Neural cell (in vitro differentiated cells): ENCODE measurements around the gene MAD1L1. TPM values are rescaled to one million over a fixed set of nuclear protein-coding genes. Genes with fewer than 3 reads are reported as not detected.

Experiments used
- H2AFZ ChIP-seq: fragments of 200-600, 300-800 bp; sonication (generic), shearing (Covaris generic); 2 replicates; pipeline ENCODE4 v1.6.0; 2014; ENCODE audit warnings: low read depth, mild to moderate bottlenecking, antibody characterized with exemption, low read length, moderate library complexity
- H3F3A ChIP-seq: fragments of 200-600 bp; shearing (Covaris generic); 2 replicates; pipeline ENCODE4 v1.6.1; 2016; ENCODE audit warnings: mild to moderate bottlenecking, moderate library complexity, mixed read lengths, antibody characterized with exemption, low read length; ENCODE audit not compliant: insufficient read depth, poor library complexity, severe bottlenecking
- H3K27ac ChIP-seq: fragments of 200-600, 300-800 bp; sonication (generic), shearing (Covaris generic); 2 replicates; pipeline ENCODE4 v1.5.1; 2014; ENCODE audit warnings: mild to moderate bottlenecking, low read length, moderate library complexity
- H3K27me3 ChIP-seq: fragments of 300-800, 200-600 bp; sonication (generic), shearing (Covaris generic); 2 replicates; pipeline ENCODE4 v1.6.0; 2014; ENCODE audit warnings: mild to moderate bottlenecking, low read depth, low read length, moderate library complexity; ENCODE audit not compliant: insufficient read depth
- H3K36me3 ChIP-seq: fragments of 300-800, 200-600 bp; sonication (generic), shearing (Covaris generic); 2 replicates; pipeline ENCODE4 v1.5.1; 2014; ENCODE audit warnings: mild to moderate bottlenecking, antibody characterized with exemption, low read length, moderate library complexity; ENCODE audit not compliant: insufficient read depth
- H3K4me2 ChIP-seq: fragments of 300-800, 200-600 bp; sonication (generic), shearing (Covaris generic); 2 replicates; pipeline ENCODE4 v1.6.0; 2014; ENCODE audit warnings: mild to moderate bottlenecking, low read length
- H3K4me3 ChIP-seq: fragments of 300-800, 200-600 bp; sonication (generic), shearing (Covaris generic); 2 replicates; pipeline ENCODE4 v1.5.1; 2014; ENCODE audit warnings: mild to moderate bottlenecking, low read length, moderate library complexity
- H3K79me2 ChIP-seq: fragments of 200-600 bp; shearing (Covaris generic); replicated peaks from 2 replicates; pipeline ENCODE4 v1.6.0; 2014; ENCODE audit warnings: mild to moderate bottlenecking, low read length, moderate library complexity; ENCODE audit not compliant: insufficient read depth
- H3K9ac ChIP-seq: fragments of 300-800, 200-600 bp; sonication (generic), shearing (Covaris generic); 2 replicates; pipeline ENCODE4 v1.6.1; 2016; ENCODE audit warnings: mild to moderate bottlenecking, low read length, mixed read lengths
- H3K9me2 ChIP-seq: fragments of 200-600 bp; shearing (Covaris generic); 2 replicates; pipeline ENCODE4 v1.6.1; 2016; ENCODE audit warnings: mild to moderate bottlenecking, low read length, mixed read lengths; ENCODE audit not compliant: insufficient read depth
- H3K9me3 ChIP-seq: fragments of 200-600, 300-800 bp; sonication (generic), shearing (Covaris generic); 2 replicates; pipeline ENCODE4 v1.6.1; 2016; ENCODE audit warnings: mild to moderate bottlenecking, mixed run types, low read length, moderate library complexity, mixed read lengths
- H4K20me1 ChIP-seq: fragments of 200-600 bp; shearing (Covaris generic); 2 replicates; pipeline ENCODE4 v1.6.1; 2016; ENCODE audit warnings: mild to moderate bottlenecking, mixed run types; ENCODE audit not compliant: insufficient read depth
- EP300 ChIP-seq: fragments of 450-650 bp; conservative IDR thresholded peaks from 2 replicates; pipeline ENCODE4 v1.6.1; 2014; ENCODE audit warnings: antibody characterized with exemption, mild to moderate bottlenecking, moderate library complexity; ENCODE audit not compliant: poor library complexity, severe bottlenecking
- EZH2 ChIP-seq: fragments of 200-600, 300-800 bp; shearing (Covaris generic), sonication (generic); IDR thresholded peaks from 2 replicates; pipeline ENCODE4 v1.6.1; 2014; ENCODE audit warnings: antibody characterized with exemption, low read length, borderline replicate concordance, mild to moderate bottlenecking; ENCODE audit not compliant: insufficient read depth, poor library complexity, severe bottlenecking
- MXI1 ChIP-seq: fragments of 450-650 bp; conservative IDR thresholded peaks from 2 replicates; pipeline ENCODE4 v1.6.1; 2014; ENCODE audit warnings: antibody characterized with exemption, mild to moderate bottlenecking; ENCODE audit not compliant: poor library complexity, severe bottlenecking
- POLR2AphosphoS5 ChIP-seq: IDR thresholded peaks from 2 replicates; pipeline ENCODE4 v1.6.1; 2012
- RAD21 ChIP-seq: fragments of 450-650 bp; conservative IDR thresholded peaks from 2 replicates; pipeline ENCODE4 v1.6.1; 2014; ENCODE audit warnings: antibody characterized with exemption, mild to moderate bottlenecking, moderate library complexity
- REST ChIP-seq: IDR thresholded peaks from 2 replicates; pipeline ENCODE4 v1.6.1; 2012; ENCODE audit warnings: borderline replicate concordance
- SMC3 ChIP-seq: fragments of 450-650 bp; conservative IDR thresholded peaks from 2 replicates; pipeline ENCODE4 v1.6.1; 2014; ENCODE audit warnings: antibody characterized with exemption, mild to moderate bottlenecking, moderate library complexity; ENCODE audit not compliant: poor library complexity
- TAF1 ChIP-seq: IDR thresholded peaks from 2 replicates; pipeline ENCODE4 v1.6.1; 2012; ENCODE audit warnings: low read depth
- polyA plus RNA-seq: library from polyadenylated mRNA; depleted of rRNA; stranded (reverse); fragments of >200 nt; gene quantifications from 2 replicates; pipeline ENCODE4 v1.2.3, GENCODE V29; 2014
- TF ChIP-seq, protein P1 (sequence below): fragments of 450-650 bp; IDR thresholded peaks from 2 replicates; pipeline ENCODE4 v1.5.1; 2014; ENCODE audit warnings: antibody characterized with exemption, mild to moderate bottlenecking, moderate library complexity; ENCODE audit not compliant: poor library complexity, severe bottlenecking

Gene MAD1L1
- polyA plus RNA-seq, 1 donor from 2014 or later, result 31.4 TPM

DNA sequence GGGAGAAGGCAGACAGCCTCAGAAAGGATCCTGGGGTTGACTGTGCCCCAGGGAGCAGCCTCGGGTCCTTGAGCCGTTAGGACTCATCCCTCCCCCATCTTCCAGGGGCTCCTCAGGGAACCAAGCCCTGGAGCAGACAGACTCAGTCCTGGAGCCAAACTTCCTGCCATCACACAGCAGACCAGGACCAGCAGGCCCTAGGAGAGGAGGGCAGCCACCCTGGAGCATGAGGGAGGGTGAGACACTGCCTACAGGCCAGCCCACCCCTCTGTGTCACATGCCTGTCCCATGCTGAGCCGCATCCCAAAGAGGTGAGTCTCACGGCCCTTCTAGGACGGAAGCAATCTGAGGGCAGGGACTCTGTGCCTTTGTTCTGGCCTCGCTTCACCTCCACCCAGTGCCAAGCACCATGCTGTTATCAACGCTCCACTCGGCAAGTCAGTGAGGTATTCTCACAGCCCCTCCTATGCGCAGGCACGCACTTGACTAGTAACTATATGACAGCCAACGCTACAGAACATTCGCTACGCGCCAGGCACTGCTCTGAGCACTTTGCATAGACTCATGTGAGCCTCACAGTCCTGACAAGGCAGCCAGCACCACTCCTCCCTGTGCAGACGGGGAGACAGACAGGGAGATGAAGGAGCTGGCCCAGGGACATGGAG is 19.1 kb downstream of the MAD1L1 start:
- no peaks in the 10 kb centered on the region for H3K79me2 ChIP-seq
- H4K20me1 ChIP-seq, result no peaks in the 10 kb centered on the region
- no peaks in the 10 kb centered on the region for H3K27me3 ChIP-seq
- H3K4me3 ChIP-seq, result no peak overlapping the region
- H2AFZ ChIP-seq, result no peak overlapping the region
- no peak overlapping the region for H3K9ac ChIP-seq
- H3K4me2 ChIP-seq, result no peak overlapping the region
- no peaks in the 10 kb centered on the region for H3K9me3 ChIP-seq
- peaks cover 7% of the 10 kb centered on the region for H3K36me3 ChIP-seq
- H3F3A ChIP-seq, result no peaks in the 10 kb centered on the region
- H3K9me2 ChIP-seq, result no peaks in the 10 kb centered on the region
- H3K27ac ChIP-seq, result no peak overlapping the region
- TF ChIP-seq POLR2AphosphoS5, result no peak
- no peak for TF ChIP-seq EP300
- no peak for TF ChIP-seq SMC3
- TF ChIP-seq, protein P1, sequence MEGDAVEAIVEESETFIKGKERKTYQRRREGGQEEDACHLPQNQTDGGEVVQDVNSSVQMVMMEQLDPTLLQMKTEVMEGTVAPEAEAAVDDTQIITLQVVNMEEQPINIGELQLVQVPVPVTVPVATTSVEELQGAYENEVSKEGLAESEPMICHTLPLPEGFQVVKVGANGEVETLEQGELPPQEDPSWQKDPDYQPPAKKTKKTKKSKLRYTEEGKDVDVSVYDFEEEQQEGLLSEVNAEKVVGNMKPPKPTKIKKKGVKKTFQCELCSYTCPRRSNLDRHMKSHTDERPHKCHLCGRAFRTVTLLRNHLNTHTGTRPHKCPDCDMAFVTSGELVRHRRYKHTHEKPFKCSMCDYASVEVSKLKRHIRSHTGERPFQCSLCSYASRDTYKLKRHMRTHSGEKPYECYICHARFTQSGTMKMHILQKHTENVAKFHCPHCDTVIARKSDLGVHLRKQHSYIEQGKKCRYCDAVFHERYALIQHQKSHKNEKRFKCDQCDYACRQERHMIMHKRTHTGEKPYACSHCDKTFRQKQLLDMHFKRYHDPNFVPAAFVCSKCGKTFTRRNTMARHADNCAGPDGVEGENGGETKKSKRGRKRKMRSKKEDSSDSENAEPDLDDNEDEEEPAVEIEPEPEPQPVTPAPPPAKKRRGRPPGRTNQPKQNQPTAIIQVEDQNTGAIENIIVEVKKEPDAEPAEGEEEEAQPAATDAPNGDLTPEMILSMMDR, result no peak
- TF ChIP-seq TAF1, result no peak
- no peak for TF ChIP-seq REST
- TF ChIP-seq RAD21, result no peak
- TF ChIP-seq MXI1, result no peak

DNA sequence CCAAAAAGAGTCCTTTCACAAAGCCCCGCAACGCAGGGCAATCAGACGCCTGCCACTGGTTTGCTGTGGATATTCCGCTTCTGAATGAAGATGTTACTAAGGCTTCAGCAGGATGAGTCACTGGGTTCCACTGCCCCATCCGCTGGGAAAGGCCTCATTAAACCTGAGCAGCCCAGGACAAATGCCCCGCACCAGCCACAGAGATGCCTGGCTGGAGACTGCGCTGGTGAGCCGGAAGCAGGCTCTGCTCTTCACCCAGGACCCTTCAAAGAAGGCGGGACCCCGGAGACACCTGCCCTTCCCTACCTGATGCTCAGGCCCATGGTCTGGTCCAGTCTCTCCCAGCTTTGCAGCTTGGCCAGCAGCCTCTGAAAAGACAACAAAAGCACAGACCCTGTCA is 19.8 kb downstream of the MAD1L1 start:
- H3K9me3 ChIP-seq, result no peaks in the 10 kb centered on the region
- H3K36me3 ChIP-seq, result peaks cover 7% of the 10 kb centered on the region
- no peak overlapping the region for H3K9ac ChIP-seq
- TF ChIP-seq POLR2AphosphoS5 (no peak), RAD21 (no peak), MXI1 (no peak), EZH2 (no peak), REST (no peak), TAF1 (no peak), SMC3 (no peak), EP300 (no peak)
- TF ChIP-seq, protein P1, result no peak
- no peaks in the 10 kb centered on the region for H4K20me1 ChIP-seq
- H3K4me3 ChIP-seq, result no peak overlapping the region
- no peaks in the 10 kb centered on the region for H3K9me2 ChIP-seq
- H3K4me2 ChIP-seq, result no peak overlapping the region
- no peaks in the 10 kb centered on the region for H3K27me3 ChIP-seq
- no peak overlapping the region for H3K27ac ChIP-seq
- H3F3A ChIP-seq, result no peaks in the 10 kb centered on the region
- H2AFZ ChIP-seq, result no peak overlapping the region
- no peaks in the 10 kb centered on the region for H3K79me2 ChIP-seq
